Measurements from ENCODE around the gene PROM2. TPM values are rescaled to one million over a fixed set of nuclear protein-coding genes. Genes with fewer than 3 reads are reported as not detected.

PROM2 gene
- total RNA-seq, 4 donors from 2014 or later = 1.5 to 13.8 (median 7.1) TPM

DNA sequence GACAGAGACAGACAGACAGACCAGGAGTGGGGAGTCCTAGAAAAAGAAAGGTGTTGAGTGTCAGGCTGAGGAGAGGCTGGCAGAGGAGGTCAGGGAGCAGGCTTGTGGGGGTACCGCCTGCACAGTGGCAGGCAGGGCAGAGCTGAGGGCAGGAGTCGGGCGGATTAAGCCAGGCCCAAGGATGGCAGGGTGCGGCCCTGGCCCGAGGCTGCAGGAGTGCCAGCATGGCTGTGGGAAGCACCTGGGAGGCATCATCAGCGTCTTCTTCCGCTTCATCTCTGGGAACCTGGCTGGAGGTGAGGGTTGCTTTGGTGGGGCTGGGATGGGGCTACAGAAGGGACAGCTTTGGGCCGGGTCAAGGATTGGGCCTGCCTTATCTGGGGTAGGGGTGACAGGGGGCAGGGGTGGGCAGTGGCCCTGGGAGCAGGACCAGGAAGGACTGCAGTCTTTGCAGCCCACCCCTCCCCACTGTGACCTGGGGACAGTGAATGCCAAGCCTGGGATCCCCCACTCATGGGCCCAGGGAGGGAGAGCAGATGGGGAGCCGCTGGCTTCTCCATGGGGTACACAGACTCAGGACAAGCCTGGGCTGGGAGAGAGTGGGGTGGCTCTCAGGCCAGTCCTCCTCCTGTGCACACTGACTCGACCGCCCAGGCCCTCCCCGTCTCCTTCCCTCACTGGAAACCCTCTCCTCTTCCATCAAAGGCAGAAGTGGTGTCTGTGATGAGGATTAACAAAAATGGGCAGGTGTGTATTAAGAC, 43.6 kb downstream of the PROM2 start:
- no peaks in the 10 kb centered on the region for H3K36me3 ChIP-seq
- H3K27ac ChIP-seq = no peak overlapping the region
- no peak for DNase-seq
- H3K9me3 ChIP-seq = no peaks in the 10 kb centered on the region
- intact Hi-C loops (cut with DNase I; ENCODE audit: low total_unique reads) = no loop called here
- H3K4me3 ChIP-seq = no peak overlapping the region
- no peaks in the 10 kb centered on the region for H3K27me3 ChIP-seq
- no peaks in the 10 kb centered on the region for H3K4me1 ChIP-seq
- TF ChIP-seq POLR2A (IDR thresholded peaks at IDR 0.05) = no peak
- TF ChIP-seq, protein P1, sequence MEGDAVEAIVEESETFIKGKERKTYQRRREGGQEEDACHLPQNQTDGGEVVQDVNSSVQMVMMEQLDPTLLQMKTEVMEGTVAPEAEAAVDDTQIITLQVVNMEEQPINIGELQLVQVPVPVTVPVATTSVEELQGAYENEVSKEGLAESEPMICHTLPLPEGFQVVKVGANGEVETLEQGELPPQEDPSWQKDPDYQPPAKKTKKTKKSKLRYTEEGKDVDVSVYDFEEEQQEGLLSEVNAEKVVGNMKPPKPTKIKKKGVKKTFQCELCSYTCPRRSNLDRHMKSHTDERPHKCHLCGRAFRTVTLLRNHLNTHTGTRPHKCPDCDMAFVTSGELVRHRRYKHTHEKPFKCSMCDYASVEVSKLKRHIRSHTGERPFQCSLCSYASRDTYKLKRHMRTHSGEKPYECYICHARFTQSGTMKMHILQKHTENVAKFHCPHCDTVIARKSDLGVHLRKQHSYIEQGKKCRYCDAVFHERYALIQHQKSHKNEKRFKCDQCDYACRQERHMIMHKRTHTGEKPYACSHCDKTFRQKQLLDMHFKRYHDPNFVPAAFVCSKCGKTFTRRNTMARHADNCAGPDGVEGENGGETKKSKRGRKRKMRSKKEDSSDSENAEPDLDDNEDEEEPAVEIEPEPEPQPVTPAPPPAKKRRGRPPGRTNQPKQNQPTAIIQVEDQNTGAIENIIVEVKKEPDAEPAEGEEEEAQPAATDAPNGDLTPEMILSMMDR (IDR thresholded peaks at IDR 0.05) = no peak

DNA sequence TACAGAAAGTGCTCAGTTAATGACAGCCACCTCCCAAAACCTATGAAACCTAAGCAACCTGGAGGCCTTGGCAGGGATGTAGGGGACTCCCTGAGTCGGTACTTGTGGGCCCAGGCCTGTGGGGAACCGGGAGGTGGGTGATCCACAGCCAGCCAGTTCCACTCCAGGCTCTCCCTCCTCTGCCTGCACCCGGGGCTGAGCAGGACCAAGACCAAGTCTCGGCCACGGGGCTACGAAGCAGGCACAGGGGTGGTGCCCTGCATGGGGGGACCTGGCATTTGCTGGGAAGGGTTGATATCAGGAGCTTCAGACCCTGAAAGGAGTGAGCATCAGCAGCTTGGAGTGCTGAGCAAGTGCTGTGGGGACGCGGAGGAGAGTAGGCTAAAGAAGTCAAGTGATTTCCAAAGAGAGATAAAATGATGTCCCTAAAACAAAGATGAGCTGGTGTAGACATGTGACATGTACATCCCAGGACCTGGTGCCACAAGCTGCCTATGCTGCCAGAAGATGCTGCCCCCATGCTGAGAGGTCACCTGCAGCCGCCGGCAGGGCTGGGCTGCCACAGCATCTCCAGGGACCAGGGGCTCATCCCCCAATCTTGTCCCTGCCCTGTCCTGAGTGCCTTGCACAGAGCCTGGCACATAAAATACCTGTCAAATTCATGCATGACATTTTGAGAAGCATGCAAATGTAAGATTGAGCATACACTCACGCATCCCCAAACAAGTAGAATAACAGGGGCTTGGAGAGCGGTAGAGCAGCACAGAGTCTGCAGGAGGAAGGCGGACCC, 44.4 kb downstream of the PROM2 start:
- H3K9me3 ChIP-seq = no peaks in the 10 kb centered on the region
- no peaks in the 10 kb centered on the region for H3K36me3 ChIP-seq
- TF ChIP-seq, protein P1 (IDR thresholded peaks at IDR 0.05) = no peak
- TF ChIP-seq POLR2A (IDR thresholded peaks at IDR 0.05) = no peak
- H3K4me1 ChIP-seq = no peaks in the 10 kb centered on the region
- intact Hi-C loops (cut with DNase I; ENCODE audit: low total_unique reads) = no loop called here
- no peak for DNase-seq
- H3K27me3 ChIP-seq = no peaks in the 10 kb centered on the region
- H3K4me3 ChIP-seq = no peak overlapping the region
- no peak overlapping the region for H3K27ac ChIP-seq

DNA sequence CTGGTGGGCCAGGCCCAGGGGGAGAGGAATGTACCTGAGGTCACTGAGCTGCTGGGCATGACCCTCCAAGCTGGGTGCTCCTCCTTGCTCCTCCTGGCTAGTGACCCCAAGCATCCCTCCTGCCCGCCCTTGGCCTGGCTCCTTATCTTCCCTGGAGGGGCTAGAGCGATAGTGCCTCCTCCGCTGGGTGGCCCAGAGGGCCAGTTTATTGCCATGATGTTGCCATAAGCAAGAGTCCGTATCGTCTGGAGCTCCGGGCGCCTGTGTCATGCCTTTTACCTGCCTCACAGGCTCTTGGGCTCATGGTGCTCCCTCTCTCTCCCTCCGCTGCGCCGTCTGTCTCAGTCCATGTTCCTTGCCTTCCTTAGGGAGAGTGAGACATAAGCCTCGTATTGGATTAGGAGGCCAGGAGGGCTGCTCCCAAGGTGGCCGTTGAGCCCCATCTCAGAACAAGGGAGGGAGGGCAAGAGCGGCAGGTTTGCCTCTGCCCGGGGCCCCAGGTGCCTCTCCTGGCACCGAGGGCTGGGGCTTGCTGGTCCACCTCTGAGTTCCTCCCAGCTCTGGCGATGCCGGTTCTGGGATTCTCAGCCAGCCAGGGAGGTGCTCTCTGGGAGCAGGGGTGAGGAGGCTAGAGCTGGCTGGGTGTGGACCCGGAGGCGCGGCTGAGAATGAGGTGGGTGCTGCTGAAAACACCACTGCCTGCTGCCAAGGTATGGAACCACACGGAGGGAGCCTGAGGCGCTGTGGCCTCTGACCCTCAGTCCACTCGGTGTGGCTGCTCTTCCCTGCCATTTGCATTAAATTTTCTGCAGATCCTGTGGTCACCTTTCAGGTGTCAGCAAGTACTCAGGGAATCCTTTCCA, 45.5 kb downstream of the PROM2 start:
- Histone ChIP-seq H3K36me3 (no peaks in the 10 kb centered on the region), H3K9me3 (no peaks in the 10 kb centered on the region), H3K4me1 (no peaks in the 10 kb centered on the region), H3K4me3 (no peak overlapping the region), H3K27ac (no peak overlapping the region), H3K27me3 (no peaks in the 10 kb centered on the region)
- DNase-seq = no peak
- TF ChIP-seq, protein P1 (IDR thresholded peaks at IDR 0.05) = no peak
- TF ChIP-seq POLR2A (IDR thresholded peaks at IDR 0.05) = no peak
- intact Hi-C loops (cut with DNase I; ENCODE audit: low total_unique reads) = no loop called here

DNA sequence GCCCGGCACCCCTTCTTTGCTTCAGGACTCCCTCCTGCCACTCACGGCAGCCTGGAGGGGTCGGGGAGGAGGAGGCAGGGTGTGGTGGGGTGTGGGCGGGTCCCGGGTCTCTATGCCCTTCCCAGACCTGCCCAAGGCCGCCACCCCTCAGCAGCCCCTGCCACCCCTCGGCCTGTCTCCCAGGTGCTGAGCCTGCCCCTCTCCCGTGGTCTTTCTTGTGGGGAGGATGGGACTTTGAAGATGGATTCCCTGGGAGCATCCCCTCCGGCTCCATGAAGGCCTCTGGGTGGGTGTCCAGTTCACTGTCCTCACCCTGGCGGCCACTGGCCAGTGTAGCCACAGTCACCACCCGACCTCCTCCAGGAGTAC, 46.1 kb downstream of the PROM2 start:
- TF ChIP-seq, protein P1 (IDR thresholded peaks at IDR 0.05) = no peak
- TF ChIP-seq POLR2A (IDR thresholded peaks at IDR 0.05) = no peak
- intact Hi-C loops (cut with DNase I; ENCODE audit: low total_unique reads) = no loop called here

More for the DNA sequence above, 46.1 kb downstream of the PROM2 start:
- Histone ChIP-seq H3K9me3 (no peaks in the 10 kb centered on the region), H3K27ac (no peak overlapping the region), H3K36me3 (no peaks in the 10 kb centered on the region), H3K27me3 (no peaks in the 10 kb centered on the region), H3K4me3 (no peak overlapping the region), H3K4me1 (no peaks in the 10 kb centered on the region)
- DNase-seq = no peak

Data from uterus (tissue), 4 donors.